Tibial nerve (tissue), 3 donors: ENCODE data around the gene TPP2.

Experiments
- CTCF ChIP-seq, 5 experiments: fragments of 200-600 bp in 3 of 5; fragments of 450-650 bp in 2 of 5; sonication (generic) in 3 of 5; IDR thresholded peaks; one replicate each; pipeline ENCODE4 v1.5.1; 2016 to 2019; ENCODE audit warnings: antibody characterized with exemption in 5 of 5, mild to moderate bottlenecking in 3 of 5, moderate library complexity in 2 of 5
- POLR2A ChIP-seq, 2 donors: fragments of 450-650 bp; IDR thresholded peaks; one replicate each; pipeline ENCODE4 v1.6.1; 2017; ENCODE audit warnings: antibody characterized with exemption in 2 of 2, mild to moderate bottlenecking in 2 of 2, moderate library complexity in 2 of 2

- no peak for TF ChIP-seq CTCF (IDR thresholded peaks at IDR 0.05)
- no peak for TF ChIP-seq POLR2A (IDR thresholded peaks at IDR 0.05)
Measured at GRCh38 chr13:102651892-102652291, 55.1 kb downstream of the TPP2 start.
